Measurements from ENCODE around the gene PABPC4L.
"Not testable (repeated sequence)": the region's sequence is repeated elsewhere in the genome, so short reads cannot be mapped to it uniquely, and the experiment has no call there.

The PABPC4L gene

DNA sequence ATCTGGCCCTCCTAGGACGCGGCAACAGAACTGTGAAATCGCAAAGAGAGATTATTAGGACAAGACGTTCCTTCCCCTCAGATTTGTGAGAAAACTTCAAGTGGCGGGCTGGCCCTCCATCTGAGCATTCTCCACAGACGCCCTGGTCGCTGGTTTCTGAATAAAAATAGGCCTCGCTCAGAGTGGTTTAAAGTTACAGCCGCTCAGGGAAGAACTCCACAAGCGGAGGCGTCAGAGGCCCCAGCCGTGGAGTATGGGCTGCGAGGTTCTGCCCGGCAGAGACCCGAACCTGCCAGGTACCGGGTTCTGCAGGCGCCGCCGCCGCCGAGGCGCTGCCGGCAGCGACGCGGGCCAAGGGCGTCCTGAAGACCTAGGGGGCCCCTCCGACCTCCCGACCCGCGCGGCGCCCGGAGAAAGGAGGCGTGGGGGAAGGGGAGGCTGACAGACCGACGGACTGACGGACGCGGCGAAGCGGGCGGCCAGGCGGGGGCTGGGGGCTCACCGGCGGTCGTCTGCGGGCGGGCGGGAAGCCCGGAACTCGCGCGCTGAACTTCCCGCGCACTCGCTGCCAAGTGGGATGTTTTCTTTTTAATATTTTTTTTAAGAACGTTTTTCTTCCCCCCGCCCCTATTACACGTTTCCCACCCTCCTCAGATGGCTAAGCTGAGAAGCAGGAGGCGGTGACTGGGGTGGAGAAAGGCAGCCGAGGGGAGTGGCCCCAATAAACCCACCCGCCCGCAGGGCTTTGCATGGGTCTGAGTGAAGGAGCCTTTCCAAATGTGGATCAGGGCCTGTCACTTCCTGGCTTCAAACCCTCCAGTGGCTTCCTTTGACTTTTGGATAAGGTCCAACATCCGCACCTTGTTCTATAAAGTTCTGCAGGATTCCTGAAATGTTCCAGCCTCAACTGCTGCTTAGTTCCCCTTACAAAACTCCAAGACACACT lies at the start of gene PABPC4L:
TSS of gene PABPC4L (minus strand) at position 574 of the 946 bp plus-strand sequence. CDS start 770 bp downstream, outside the sequence.
- in situ Hi-C loops (cut with MboI; ENCODE audit: low sequenced_read_pairs), result no loop called here

DNA sequence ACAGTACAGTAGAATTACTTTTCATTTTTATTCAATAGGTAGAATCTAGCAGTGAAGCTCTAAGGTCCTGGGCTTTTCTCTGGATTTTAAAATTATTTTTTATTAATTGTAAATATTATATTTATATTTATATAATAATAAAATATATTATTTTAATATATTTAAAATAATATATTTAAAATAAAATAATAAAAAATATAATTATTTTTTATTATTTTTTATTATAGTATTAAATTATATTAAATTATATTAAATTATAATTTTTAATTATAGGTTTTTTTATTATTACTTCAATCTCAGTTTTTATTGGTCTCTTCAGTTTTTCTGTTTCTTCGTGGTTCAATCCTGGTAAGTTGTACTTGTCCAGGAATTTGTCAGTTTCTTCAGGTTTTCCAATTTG lies 49.7 kb upstream of the PABPC4L start:
- in situ Hi-C loops (cut with MboI; ENCODE audit: low sequenced_read_pairs), result no loop called here

DNA sequence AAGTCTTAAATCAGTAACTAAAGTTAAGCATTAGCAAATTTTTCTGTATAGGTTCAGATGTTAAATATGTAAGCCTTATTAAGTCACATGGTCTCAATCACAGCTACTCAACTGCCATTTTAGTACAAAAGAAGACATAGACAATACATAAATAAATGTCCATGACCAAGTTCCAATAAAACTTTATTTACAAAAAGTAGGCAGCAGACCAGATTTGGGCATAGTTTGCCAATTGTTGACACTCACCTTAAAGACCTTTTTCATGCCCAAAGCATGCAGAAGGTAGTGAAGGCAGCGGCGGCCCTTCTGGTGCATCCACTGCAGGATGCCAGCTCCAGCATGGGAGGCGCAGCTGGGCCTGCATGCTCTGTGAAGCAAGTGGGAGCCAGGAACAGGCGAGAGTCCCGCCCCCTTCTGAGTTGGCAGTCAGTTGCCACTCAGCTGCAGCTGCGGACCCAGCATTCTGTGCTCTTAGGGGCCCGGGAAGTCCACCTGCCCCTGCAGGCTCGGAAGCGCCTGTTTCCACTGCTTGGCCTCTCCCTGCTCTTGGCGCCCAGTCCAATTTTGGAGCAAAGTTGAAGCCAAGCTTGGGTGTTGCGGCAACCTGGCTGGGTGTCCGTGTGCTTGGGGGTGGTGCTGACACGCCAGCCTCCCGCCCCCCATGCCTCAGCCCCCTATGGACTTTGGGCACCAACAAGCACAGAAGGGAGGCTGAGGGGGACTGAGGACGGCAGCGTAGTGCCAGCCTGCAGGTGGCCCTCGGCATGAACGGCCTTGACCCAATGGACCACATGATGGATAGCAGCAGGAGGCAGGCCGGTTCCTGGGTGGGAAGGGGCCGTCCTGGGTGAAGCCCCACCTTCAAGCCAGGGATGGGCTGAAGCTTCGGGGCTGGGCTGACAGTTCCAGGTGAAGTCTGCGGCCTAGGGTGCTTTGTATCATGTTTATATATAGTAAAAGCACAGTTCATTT lies 42.4 kb upstream of the PABPC4L start:
- in situ Hi-C loops (cut with MboI; ENCODE audit: low sequenced_read_pairs), result no loop called here

DNA sequence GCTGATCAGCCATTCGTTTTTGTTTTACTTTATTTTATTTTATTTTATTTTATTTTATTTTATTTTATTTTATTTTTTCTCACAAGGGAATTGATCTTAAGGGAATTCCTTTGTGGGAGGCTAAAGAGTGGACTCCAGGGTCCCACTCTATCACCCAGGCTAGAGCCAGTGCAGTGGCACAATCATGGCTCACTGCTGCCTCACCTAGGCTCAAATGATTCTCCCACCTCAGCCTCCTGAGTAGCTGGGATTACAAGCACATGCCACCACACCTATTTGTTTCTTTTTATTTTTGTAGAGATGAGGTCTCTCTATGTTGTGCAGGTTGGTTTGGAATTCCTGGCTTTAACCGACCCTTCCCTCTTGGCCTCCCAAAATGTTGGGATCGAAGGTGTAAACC lies 17.5 kb upstream of the PABPC4L start:
- in situ Hi-C loops (cut with MboI; ENCODE audit: low sequenced_read_pairs), result no loop called here

DNA sequence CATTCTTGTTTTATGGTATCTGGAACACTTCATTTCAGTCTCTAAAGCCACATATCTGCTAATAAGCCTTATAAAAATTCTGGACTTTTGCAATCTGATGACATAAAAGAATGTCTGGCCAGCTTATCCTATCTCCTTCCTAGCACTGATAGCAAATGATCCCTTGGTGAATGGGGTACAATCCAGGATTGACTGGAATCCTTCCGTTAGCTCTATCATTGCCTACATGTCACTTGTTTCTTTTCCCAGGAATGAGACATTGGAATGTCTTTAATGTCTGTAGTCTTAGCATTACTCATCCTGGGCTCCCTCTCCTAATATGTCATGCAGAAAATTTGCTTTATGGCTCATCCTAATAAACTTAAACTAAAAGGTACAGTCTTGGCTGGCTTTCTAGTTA lies 14.8 kb upstream of the PABPC4L start:
- in situ Hi-C loops (cut with MboI; ENCODE audit: low sequenced_read_pairs), result no loop called here

DNA sequence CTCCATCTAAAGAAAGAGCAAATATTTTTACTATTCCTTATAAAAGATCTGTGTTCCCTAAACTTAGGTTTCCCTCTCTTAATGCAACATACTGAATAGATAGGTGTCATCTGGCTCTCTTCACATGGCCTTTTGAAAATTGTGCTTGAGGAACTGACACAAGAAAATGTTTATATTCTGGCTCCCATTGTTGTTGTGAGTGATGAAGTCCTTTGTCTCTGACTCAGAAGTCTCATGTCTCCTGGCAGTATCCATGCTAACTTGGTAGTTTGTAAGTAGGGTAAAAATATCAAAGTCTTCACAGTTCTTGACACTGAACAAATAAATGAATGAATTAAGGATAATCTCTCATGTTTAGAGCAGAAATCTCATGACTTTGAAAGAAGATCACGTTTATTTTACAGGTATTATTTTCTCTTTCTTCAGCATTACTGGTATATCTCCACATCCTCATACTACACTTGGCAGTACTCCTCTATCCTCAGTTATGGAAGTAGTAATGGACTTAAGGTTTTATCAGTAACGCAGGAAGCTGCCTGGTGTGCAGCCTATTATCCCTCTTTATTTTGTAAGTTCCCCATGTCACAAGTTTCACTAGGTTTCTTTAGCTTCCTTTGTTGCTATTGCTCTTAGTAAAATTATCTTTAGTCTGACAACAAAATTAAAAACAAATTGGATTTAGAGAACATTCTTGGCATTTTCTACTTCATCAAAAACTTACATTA lies 14.2 kb upstream of the PABPC4L start:
- in situ Hi-C loops (cut with MboI; ENCODE audit: low sequenced_read_pairs), result no loop called here

DNA sequence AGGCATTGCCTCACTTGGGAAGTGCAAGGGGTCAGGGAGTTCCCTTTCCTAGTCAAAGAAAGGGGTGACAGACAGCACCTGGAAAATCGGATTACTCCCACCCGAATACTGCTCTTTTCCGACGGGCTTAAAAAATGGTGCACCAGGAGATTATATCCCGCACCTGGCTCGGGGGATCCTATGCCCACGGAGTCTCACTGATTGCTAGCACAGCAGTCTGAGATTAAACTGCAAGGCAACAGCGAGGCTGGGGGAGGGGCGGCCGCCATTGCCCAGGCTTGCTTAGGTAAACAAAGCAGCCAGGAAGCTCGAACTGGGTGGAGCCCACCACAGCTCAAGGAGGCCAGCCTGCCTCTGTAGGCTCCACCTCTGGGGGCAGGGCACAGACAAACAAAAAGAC lies 6.4 kb upstream of the PABPC4L start:
- in situ Hi-C loops (cut with MboI; ENCODE audit: low sequenced_read_pairs), result not testable (repeated sequence)

DNA sequence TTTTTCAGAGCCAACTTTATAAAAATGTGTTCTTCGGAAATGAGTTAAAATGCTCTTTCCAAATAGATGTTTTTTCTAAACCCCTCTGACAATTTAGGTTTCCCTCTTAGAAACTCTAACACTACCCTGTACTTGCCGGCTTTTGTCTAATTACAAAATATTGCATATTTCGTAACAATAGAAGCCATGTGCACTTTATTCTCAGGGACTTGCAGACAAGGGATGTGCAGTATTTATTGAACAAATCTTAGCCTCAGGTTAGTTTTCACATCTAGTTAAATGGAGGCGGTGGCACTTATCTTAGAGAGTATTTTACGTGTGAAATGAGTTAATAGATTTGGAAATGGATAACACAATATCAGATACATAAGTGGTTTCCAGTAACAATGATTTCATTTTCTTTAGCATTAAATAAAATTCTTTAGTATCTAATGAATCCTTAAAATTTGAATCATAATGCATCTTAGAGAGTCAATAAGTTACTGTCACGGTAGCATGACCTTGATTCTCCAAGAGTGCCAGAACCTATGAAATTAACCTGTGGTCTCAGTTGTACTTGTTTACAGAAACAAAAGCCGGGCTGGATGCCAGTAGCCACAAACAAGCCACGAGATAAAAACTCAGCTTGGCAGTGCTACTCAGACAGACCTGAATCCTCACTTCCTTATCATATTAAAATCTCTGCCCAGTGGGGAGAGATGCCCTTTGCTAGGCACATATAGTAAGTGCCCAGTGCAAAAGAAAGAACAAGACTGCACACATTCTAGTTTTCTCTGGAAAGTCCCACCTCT lies 772 bp upstream of the PABPC4L start:
- in situ Hi-C loops (cut with MboI; ENCODE audit: low sequenced_read_pairs), result no loop called here

DNA sequence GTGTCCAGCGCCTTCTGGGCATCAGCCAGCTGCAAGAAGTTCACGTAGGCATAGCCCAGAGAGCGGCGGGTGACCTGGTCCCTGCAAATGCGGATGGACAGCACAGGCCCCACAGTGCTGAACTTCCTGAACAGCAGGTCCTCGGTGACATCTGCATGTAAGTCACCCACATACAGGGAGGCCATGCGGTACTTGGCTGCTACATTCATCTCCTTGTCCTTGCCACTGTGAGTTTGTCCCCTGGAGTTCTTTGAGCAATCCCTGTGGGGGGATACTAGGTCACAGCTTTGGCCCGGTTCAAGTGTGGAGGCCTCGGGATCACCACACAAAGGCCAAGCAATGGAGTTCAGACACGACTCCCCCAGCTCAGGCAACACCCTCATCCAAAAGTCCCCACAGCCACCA lies 776 bp downstream of the PABPC4L start:
- in situ Hi-C loops (cut with MboI; ENCODE audit: low sequenced_read_pairs), result no loop called here

DNA sequence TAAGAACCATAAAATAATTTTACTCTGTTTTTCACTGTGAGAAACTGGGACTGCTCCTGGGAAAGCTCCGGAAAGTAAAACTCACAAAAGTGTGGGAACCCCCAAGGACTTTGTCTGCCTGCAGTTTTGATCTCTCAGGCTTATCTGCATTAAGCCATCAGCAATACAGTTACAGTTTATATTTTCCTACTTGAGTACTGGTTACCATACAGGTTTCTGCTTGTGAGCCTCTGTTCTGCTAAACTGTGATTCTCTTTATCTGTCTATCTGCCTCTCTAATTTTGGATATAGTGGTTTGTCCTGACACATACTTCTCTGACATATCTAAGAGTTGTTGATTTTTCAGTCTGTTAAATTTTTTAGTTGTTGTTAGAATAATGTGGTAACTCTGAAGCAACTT lies 11.6 kb downstream of the PABPC4L start:
- in situ Hi-C loops (cut with MboI; ENCODE audit: low sequenced_read_pairs), result no loop called here

DNA sequence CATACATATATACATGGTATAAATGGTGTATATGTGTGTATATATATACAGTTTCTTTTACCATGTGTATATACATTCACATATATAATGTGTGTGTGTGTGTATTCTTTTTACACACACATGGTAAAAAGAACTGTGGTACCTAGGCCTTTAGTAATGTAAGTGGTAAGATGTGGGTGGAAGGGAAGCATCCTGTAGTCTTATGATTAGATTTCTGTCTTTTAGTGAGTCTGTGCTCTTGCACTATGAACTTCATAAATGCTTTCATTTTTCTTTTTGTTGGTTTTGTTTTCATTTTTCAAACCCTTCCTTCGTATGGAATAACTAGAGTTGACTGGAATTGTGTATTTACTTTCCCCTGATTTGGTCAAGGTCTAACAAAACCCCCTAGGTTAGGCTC lies 12.1 kb downstream of the PABPC4L start:
- in situ Hi-C loops (cut with MboI; ENCODE audit: low sequenced_read_pairs), result no loop called here

DNA sequence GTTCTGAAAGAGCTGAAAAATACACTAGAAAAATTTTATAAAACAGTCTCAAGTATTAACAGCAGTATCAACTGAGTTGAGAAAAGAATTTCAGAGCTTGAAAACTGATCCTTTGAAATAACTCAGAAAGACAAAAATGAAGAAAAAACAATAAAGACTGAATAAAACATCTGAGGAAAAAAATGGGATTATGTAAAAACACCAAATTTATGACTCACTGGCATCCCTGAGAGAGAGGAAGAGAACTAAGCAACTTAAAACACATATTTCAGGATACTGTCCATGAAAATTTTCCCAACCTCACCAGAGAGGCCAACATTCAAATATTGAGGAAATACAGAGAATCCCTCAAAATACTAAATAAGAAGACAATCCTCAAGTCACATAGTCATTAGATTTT lies 22.9 kb downstream of the PABPC4L start:
- in situ Hi-C loops (cut with MboI; ENCODE audit: low sequenced_read_pairs), result no loop called here

DNA sequence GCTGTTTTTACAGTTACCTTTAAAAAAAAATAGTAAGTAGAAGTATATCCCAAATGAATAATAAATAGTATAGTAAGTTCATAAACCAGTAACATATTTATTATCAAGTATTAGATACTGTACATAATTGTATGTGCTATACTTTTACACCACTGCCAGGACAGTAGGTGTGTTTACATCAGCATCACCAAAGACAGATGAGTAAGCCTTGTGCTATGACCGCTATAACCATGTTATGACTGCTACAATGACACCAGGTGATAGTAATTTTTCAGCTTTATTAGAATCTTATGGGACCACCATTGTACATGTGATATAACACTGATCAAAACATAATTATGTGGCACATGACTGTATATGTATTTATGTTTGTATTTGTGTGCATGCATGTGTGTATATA lies 27.3 kb downstream of the PABPC4L start:
- in situ Hi-C loops (cut with MboI; ENCODE audit: low sequenced_read_pairs), result no loop called here

DNA sequence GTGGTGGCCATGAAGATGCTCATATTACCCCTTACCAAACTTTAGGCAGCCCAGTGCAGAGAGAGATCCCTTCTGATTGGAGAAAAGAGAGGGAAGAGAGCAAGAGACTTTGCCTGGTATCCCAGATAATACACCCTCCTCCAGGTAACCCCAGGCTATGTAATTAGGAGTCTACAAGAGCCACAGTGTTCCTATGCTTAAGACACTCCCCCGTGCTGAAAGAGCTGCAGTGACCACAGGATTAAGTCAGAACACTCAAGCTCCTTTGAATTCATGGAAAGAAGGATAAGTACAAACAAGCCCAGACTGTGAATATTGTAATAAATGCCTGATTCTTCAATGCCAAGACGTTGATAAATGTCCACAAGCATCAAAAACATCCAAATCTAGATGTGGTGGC lies 41.4 kb downstream of the PABPC4L start:
- in situ Hi-C loops (cut with MboI; ENCODE audit: low sequenced_read_pairs), result no loop called here

DNA sequence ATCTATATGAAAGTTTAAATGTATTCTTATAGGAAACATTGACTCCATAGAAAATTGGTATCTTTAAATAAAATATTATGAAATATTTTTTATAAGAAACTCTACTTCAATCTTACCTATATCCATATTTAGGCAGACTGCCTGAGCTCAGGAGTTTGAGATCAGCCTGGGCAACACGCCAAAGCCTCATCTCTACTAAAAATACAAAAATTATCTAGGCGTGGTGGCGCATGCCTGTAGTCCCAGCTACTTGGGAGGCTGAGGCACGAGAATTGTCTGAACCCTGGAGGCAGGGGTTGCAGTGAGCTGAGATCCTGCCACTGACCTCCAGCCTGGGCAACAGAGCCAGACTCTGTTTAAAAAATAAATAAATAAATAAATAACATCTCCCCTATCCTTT lies 47.5 kb downstream of the PABPC4L start:
- in situ Hi-C loops (cut with MboI; ENCODE audit: low sequenced_read_pairs), result no loop called here

DNA sequence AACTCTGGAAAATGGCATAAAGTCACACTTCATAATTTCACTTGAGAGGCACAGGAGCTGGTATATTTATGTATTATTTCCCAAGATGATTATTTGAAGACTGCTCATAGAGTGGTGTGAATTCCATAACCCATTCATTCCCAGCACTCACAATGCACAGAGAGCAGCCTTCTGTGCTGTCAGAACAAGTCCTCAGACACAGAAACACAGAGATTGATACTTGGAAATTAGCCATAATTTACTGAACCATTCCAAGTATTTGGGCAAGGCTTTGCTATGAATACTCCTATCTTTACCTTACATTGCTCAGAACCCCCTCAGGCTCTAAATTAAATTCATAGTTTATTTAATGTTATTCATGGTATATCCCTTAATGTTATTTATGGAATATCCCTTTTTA lies 53.6 kb downstream of the PABPC4L start:
- in situ Hi-C loops (cut with MboI; ENCODE audit: low sequenced_read_pairs), result no loop called here
